Natural killer cell (primary cell): ENCODE data around the gene EXOC6B. TPM values are rescaled to one million over a fixed set of nuclear protein-coding genes. Genes with fewer than 3 reads are reported as not detected.
"Not testable (repeated sequence)": the region's sequence is repeated elsewhere in the genome, so short reads cannot be mapped to it uniquely, and the experiment has no call there.

ENCODE experiments used
- ATAC-seq, 3 donors: fragments of 150-1000 bp in 2 of 3; fragments of 200-7000 bp in 1 of 3; cut with Tn5 transposase; 1 replicate in 1 of 3; 2 replicates in 2 of 3; pipeline ENCODE4 v1.10.0; 2021; ENCODE audit warnings: mild to moderate bottlenecking in 2 of 3, moderate library complexity in 2 of 3
- DNase-seq, 2 donors: peaks; one replicate each; pipeline versions ENCODE4 v3.0.0 to v3.0.0-alpha.2; 2013 to 2021; ENCODE audit warnings: mixed read lengths in 1 of 2
- H3K27ac ChIP-seq: one replicate; pipeline ENCODE4 v1.5.1; 2013; ENCODE audit warnings: mild to moderate bottlenecking, low read length
- H3K27me3 ChIP-seq: one replicate; pipeline ENCODE4 v1.6.1; 2013; ENCODE audit warnings: low read length; ENCODE audit not compliant: control insufficient read depth, insufficient read depth
- H3K36me3 ChIP-seq: one replicate; pipeline ENCODE4 v1.6.1; 2013; ENCODE audit warnings: low read length; ENCODE audit not compliant: control insufficient read depth, insufficient read depth
- H3K4me1 ChIP-seq: one replicate; pipeline ENCODE4 v1.6.1; 2013; ENCODE audit warnings: low read length; ENCODE audit not compliant: control insufficient read depth, insufficient read depth
- H3K4me3 ChIP-seq: one replicate; pipeline ENCODE4 v1.5.1; 2013; ENCODE audit warnings: low read length
- H3K9me3 ChIP-seq: one replicate; pipeline ENCODE4 v1.6.1; 2013; ENCODE audit warnings: low read length; ENCODE audit not compliant: control insufficient read depth, insufficient read depth
- H3K27ac Mint-ChIP-seq, 2 donors: one replicate each; pipeline ENCODE4 v1.8.0; 2022; ENCODE audit warnings: mild to moderate bottlenecking in 2 of 2, mixed read lengths in 2 of 2, moderate library complexity in 1 of 2
- H3K27me3 Mint-ChIP-seq, 2 donors: one replicate each; pipeline ENCODE4 v1.8.0; 2022; ENCODE audit warnings: low read depth in 2 of 2, mixed read lengths in 2 of 2
- H3K36me3 Mint-ChIP-seq: one replicate; pipeline ENCODE4 v1.8.0; 2022; ENCODE audit warnings: mixed read lengths
- H3K4me1 Mint-ChIP-seq, 2 donors: one replicate each; pipeline ENCODE4 v1.8.0; 2022; ENCODE audit warnings: mixed read lengths in 2 of 2
- H3K4me3 Mint-ChIP-seq: one replicate; pipeline ENCODE4 v1.8.0; 2022; ENCODE audit warnings: mild to moderate bottlenecking, moderate library complexity, mixed read lengths
- H3K9me3 Mint-ChIP-seq, 2 donors: one replicate each; pipeline ENCODE4 v1.8.0; 2022; ENCODE audit warnings: mixed read lengths in 2 of 2
- WGBS: methylation state at CpG from one replicate; pipeline ENCODE4 v1.1.7; 2013; ENCODE audit warnings: missing lambda C conversion rate; ENCODE audit not compliant: insufficient coverage; 5-methylcytosine and 5-hydroxymethylcytosine counted together
- intact Hi-C: fragments of 100-400 bp; cut with micrococcal nuclease; formaldehyde crosslinking; loops from one replicate; pipeline ENCODE4 v1.14.2; 2022
- total RNA-seq, 4 donors: library from RNA; stranded (reverse); fragments of 120-200 nt in 1 of 4; gene quantifications; one replicate each; pipeline versions ENCODE4 v1.2.3 to v1.2.4, GENCODE V29; 2013 to 2022
- TF ChIP-seq, protein P1 (sequence below): fragments of 200-600 bp; IDR thresholded peaks from one replicate; pipeline ENCODE4 v1.8.0; 2022; ENCODE audit warnings: antibody characterized with exemption

EXOC6B gene
- total RNA-seq, 3 donors from 2014 or later (not counting 1 experiment from before 2014, with no cell fraction given), result 16.6 to 17.2 (median 17.1) TPM

DNA sequence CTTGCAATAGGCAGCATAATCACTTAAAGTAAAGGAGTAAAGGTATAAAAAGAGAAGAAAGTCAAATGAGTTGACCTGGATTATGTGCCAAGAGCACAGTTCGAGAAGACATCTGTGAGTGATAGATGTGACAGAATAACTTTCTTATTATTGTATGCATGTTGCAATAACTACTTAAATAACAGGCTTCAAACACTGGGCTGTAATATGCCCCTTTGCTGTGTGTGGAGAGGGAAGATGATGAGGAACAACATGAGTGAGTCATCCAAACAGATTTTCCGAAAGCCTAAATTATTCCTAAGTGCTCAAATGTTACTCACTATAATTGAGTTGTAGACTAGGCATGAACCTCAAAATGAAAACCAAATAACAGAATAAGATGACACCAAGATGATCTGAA lies 328.1 kb downstream of the EXOC6B start:
- Mint-ChIP-seq H3K4me3 (no peak overlapping the region), H3K27ac (no peak overlapping the region), H3K36me3 (no peaks in the 10 kb centered on the region), H3K27me3 (no peaks in the 10 kb centered on the region), H3K9me3 (peaks cover 0 to 3% of the 10 kb centered on the region in 2 donors), H3K4me1 (no peaks in the 10 kb centered on the region)
- no peak overlapping the region for H3K4me3 ChIP-seq
- H3K4me1 ChIP-seq, result no peaks in the 10 kb centered on the region
- TF ChIP-seq, protein P1, sequence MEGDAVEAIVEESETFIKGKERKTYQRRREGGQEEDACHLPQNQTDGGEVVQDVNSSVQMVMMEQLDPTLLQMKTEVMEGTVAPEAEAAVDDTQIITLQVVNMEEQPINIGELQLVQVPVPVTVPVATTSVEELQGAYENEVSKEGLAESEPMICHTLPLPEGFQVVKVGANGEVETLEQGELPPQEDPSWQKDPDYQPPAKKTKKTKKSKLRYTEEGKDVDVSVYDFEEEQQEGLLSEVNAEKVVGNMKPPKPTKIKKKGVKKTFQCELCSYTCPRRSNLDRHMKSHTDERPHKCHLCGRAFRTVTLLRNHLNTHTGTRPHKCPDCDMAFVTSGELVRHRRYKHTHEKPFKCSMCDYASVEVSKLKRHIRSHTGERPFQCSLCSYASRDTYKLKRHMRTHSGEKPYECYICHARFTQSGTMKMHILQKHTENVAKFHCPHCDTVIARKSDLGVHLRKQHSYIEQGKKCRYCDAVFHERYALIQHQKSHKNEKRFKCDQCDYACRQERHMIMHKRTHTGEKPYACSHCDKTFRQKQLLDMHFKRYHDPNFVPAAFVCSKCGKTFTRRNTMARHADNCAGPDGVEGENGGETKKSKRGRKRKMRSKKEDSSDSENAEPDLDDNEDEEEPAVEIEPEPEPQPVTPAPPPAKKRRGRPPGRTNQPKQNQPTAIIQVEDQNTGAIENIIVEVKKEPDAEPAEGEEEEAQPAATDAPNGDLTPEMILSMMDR, result no peak
- no peaks in the 10 kb centered on the region for H3K9me3 ChIP-seq
- H3K36me3 ChIP-seq, result no peaks in the 10 kb centered on the region
- ATAC-seq, result no peak
- DNase-seq, result no peak
- 100% methylated on average over 1 of the region's 2 CpGs for WGBS
- H3K27me3 ChIP-seq, result no peaks in the 10 kb centered on the region
- intact Hi-C loops, result no loop called here
- no peak overlapping the region for H3K27ac ChIP-seq

DNA sequence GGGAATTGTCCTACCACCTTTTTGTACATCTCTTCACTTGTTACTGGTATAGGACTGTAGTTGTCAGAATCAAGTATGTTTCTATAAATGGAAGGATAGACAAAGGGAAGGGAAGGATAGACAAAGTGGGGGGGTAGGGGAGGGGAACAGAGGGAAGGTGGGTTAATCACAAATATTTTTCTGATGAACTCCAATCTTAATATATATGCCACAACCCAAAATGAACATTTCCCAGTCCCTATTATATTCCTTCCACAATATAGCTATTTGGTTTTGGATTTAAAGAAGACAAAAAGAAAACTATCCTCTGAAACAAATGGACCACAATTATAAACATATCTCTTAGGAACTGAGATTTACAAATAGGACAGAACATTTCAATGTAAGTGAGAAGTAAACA lies 329.4 kb downstream of the EXOC6B start:
- no peaks in the 10 kb centered on the region for H3K9me3 Mint-ChIP-seq
- intact Hi-C loops, result no loop called here
- Histone ChIP-seq H3K4me1 (no peaks in the 10 kb centered on the region), H3K27me3 (no peaks in the 10 kb centered on the region), H3K36me3 (no peaks in the 10 kb centered on the region), H3K4me3 (no peak overlapping the region), H3K27ac (no peak overlapping the region), H3K9me3 (no peaks in the 10 kb centered on the region)
- H3K4me1 Mint-ChIP-seq, result no peaks in the 10 kb centered on the region
- H3K27ac Mint-ChIP-seq, result no peak overlapping the region
- ATAC-seq (no peak), DNase-seq (no peak)
- H3K27me3 Mint-ChIP-seq, result no peaks in the 10 kb centered on the region
- peaks cover 4% of the 10 kb centered on the region for H3K36me3 Mint-ChIP-seq
- H3K4me3 Mint-ChIP-seq, result no peak overlapping the region
- TF ChIP-seq, protein P1, result no peak

DNA sequence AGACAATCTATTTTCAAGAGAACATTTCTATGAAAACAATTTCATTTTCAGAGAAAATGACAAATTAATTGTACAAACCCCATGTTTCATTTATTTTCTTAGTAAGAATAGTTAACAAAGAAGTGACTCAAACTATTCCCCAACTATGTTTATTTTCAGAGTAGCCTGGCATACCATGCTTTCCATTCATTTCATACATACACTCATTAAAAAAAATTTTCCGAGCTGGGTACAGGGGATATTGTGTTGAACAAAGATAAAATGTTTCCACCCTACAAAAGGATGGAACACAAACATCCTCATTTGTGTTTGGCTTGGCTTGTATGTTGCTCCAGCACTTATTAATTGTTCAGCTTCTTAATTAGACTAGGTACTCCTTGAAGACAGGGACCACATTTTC lies 331.4 kb downstream of the EXOC6B start:
- ATAC-seq, result no peak
- Histone ChIP-seq H3K4me3 (no peak overlapping the region), H3K27ac (no peak overlapping the region), H3K4me1 (no peaks in the 10 kb centered on the region), H3K36me3 (no peaks in the 10 kb centered on the region), H3K27me3 (no peaks in the 10 kb centered on the region), H3K9me3 (no peaks in the 10 kb centered on the region)
- WGBS, result no CpG with 5 or more reads among the region's 1 CpG
- Mint-ChIP-seq H3K9me3 (no peaks in the 10 kb centered on the region), H3K36me3 (peaks cover 24% of the 10 kb centered on the region), H3K27ac (no peak overlapping the region), H3K4me1 (no peaks in the 10 kb centered on the region), H3K4me3 (no peak overlapping the region), H3K27me3 (no peaks in the 10 kb centered on the region)
- intact Hi-C loops, result no loop called here
- TF ChIP-seq, protein P1, result no peak
- DNase-seq, result no peak

DNA sequence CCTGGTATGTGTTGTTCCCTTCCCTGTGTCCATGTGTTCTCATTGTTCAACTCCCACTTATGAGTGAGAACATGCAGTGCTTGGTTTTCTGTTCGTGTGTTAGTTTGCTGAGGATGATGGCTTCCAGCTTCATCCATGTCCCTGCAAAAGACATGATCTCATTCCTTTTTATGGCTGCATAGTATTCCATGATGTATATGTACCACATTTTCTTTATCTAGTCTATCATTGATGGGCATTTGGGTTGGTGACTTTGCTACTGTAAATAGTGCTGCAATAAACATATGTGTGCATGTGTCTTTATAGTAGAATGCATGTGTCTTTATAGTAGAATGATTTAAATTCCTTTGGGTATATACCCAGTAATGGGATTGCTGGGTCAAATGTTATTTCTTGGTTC lies 341.2 kb downstream of the EXOC6B start:
- H3K27ac ChIP-seq, ATAC-seq, H3K9me3 ChIP-seq, H3K4me1 Mint-ChIP-seq, H3K27ac Mint-ChIP-seq, H3K4me3 Mint-ChIP-seq, H3K27me3 Mint-ChIP-seq, H3K4me1 ChIP-seq, DNase-seq, H3K36me3 ChIP-seq, H3K4me3 ChIP-seq, H3K9me3 Mint-ChIP-seq, intact Hi-C loops, H3K27me3 ChIP-seq: not testable (repeated sequence)
- 100% methylated on average over 1 of the region's 1 CpG for WGBS
- peaks cover 31% of the 10 kb centered on the region for H3K36me3 Mint-ChIP-seq
